ENCODE data around the gene LEAP2.

DNA sequence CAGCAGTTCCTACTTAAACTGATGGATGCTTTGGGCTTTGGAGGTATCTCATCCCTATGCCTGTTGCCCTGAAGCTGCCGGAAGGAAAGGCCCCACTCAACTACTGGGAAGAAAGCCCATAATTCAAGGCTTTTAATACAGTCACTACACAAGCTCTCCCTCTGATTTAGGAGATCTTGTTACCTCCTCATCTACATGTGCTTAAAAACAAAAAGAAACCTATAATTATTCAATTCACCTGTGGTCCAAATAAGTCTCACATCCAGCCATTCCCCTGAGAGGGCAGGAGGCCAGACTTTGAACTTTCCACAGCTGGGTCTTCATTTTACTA lies 715 bp upstream of the LEAP2 start:
- no peak for TF ChIP-seq POLR2A (IDR thresholded peaks at IDR 0.05)
- TF ChIP-seq, protein P1, sequence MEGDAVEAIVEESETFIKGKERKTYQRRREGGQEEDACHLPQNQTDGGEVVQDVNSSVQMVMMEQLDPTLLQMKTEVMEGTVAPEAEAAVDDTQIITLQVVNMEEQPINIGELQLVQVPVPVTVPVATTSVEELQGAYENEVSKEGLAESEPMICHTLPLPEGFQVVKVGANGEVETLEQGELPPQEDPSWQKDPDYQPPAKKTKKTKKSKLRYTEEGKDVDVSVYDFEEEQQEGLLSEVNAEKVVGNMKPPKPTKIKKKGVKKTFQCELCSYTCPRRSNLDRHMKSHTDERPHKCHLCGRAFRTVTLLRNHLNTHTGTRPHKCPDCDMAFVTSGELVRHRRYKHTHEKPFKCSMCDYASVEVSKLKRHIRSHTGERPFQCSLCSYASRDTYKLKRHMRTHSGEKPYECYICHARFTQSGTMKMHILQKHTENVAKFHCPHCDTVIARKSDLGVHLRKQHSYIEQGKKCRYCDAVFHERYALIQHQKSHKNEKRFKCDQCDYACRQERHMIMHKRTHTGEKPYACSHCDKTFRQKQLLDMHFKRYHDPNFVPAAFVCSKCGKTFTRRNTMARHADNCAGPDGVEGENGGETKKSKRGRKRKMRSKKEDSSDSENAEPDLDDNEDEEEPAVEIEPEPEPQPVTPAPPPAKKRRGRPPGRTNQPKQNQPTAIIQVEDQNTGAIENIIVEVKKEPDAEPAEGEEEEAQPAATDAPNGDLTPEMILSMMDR (IDR thresholded peaks at IDR 0.05): no peak
